GM12864 (cell line): ENCODE measurements around the gene TRAPPC2L.
"Not testable (repeated sequence)": the region's sequence is repeated elsewhere in the genome, so short reads cannot be mapped to it uniquely, and the experiment has no call there.

Experiments
- DNase-seq: peaks from one replicate; pipeline ENCODE4 v3.0.0-alpha.2; 2011; ENCODE audit warnings: low read depth
- H3K4me3 ChIP-seq: 2 replicates; pipeline ENCODE4 v1.5.1; 2011; ENCODE audit warnings: mild to moderate bottlenecking, low read depth, low read length, control low read depth
- TF ChIP-seq, protein P1 (sequence below): IDR thresholded peaks from 2 replicates; pipeline ENCODE4 v1.5.1; 2011; ENCODE audit warnings: low read depth, mild to moderate bottlenecking, moderate library complexity, low read length, control low read depth, inconsistent platforms; ENCODE audit errors: missing control alignments

TRAPPC2L gene

DNA sequence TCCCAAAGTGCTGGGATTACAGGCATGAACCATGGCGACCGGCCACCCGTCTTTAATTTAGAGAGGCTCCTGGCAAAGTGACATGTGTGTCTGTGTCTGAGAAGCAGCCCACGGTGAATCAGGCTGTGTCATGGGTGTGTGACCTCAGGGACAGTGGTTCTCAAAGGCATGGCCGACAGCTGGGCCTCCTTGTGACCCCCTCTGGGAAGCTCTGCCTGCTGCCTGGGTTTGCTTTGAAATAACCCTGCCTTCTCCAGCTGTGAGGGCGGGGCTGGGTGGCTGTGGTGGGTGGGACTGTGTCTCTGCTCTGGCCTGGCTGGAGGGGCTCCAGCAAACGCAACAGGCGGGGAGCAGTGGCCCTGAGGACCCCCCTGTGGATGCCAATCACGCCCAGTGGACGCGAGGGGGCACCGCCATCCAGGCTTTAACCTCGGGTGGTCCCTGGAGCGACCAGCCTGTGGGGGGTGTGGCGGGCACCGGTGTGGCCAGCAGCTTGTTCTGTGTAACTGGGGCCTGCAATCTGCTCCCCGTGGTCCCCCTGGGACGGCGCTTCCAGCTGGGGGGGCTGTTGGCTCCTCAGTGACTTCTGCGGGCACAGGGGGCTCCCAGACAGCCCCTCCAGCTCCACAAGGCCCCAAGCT lies 36.4 kb upstream of the TRAPPC2L start:
- no peak for DNase-seq
- H3K4me3 ChIP-seq = no peak overlapping the region
- TF ChIP-seq, protein P1, sequence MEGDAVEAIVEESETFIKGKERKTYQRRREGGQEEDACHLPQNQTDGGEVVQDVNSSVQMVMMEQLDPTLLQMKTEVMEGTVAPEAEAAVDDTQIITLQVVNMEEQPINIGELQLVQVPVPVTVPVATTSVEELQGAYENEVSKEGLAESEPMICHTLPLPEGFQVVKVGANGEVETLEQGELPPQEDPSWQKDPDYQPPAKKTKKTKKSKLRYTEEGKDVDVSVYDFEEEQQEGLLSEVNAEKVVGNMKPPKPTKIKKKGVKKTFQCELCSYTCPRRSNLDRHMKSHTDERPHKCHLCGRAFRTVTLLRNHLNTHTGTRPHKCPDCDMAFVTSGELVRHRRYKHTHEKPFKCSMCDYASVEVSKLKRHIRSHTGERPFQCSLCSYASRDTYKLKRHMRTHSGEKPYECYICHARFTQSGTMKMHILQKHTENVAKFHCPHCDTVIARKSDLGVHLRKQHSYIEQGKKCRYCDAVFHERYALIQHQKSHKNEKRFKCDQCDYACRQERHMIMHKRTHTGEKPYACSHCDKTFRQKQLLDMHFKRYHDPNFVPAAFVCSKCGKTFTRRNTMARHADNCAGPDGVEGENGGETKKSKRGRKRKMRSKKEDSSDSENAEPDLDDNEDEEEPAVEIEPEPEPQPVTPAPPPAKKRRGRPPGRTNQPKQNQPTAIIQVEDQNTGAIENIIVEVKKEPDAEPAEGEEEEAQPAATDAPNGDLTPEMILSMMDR = no peak

DNA sequence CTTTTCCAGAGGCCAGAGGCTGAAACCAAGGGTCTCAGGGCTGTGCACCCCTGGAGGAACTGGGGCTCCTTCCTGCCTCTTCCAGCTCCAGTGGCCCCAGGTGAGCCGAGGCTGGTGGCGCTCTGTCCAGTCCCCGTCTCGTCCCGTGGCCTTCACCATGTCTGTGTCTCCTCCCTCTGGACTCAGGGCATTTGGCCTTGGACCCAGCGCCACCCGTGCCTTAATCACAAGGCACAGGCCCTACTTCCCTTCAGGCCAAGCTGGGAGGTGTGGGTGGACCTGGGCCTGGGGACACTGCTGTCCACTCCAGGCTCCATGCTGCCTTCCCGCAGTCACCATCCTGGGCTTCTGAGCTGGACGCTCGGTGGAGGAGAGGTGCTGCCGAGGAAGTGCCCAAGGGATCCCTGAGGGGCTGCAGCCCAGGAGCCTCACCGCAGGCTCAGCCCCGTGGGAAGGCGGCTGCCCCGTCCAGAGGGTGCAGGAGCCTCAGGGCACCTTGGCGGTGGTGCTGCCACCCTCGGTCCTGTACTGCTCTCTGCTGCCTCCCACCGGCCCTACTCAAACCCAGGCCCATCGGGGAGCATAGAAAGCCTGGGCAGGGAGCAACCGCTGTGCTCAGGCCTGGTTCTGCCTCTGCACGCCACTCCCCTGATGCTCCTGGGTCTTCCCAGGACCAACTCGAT lies 35.6 kb upstream of the TRAPPC2L start:
- no peak overlapping the region for H3K4me3 ChIP-seq
- TF ChIP-seq, protein P1 = no peak
- no peak for DNase-seq

DNA sequence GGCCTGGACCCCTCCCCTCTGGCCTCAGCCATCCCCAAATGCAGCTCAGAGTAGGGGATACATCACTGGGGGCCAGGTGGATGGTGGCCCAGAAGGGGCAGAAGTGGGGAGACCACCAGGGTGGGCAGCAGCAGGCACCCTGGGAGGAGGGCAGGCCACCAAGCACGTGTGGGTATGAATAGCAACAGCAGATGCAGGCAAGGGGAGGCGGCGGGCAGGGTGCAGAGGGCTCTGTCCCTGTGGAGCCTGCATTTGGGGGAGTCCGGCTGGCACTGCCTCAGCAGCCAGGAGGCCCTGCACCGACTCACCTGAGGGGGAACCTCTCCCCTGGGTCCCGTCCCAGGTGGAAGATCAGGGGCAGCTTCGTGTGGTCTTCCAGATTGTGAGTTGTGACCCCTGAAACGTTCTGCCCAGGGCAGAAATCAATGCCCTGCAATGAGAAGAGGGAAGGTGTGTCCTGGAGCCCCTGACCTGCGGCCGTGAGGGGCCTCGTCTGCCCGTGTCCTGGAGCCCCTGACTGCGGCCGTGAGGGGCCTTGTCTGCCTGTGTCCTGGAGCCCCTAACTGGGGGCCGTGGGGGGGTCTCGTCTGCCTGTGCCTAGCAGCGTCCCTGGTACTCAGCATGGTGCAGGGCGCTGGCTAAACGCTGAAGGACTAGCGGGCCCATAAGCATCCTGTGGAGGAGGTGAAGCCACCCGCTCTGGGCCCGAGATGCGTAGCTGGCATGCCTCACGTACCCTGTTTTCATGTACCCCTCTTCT lies 34.5 kb upstream of the TRAPPC2L start:
- no peak for DNase-seq
- H3K4me3 ChIP-seq = no peak overlapping the region
- TF ChIP-seq, protein P1 = no peak

DNA sequence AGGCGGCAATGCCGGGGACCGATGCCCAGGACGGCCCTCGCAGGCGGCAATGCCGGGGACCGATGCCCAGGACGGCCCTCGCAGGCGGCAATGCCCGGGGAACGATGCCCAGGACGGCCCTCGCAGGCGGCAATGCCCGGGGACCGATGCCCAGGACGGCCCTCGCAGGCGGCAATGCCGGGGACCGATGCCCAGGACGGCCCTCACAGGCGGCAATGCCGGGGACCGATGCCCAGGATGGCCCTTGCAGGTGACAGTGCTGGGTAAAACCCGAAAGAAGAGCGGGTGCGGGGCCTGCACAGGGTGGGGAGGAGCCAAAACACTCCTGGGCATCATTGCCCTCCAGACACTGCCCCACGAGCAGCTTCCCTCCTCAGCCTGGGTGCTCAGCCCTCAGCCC lies 33.3 kb upstream of the TRAPPC2L start:
- not testable (repeated sequence) for H3K4me3 ChIP-seq, DNase-seq

DNA sequence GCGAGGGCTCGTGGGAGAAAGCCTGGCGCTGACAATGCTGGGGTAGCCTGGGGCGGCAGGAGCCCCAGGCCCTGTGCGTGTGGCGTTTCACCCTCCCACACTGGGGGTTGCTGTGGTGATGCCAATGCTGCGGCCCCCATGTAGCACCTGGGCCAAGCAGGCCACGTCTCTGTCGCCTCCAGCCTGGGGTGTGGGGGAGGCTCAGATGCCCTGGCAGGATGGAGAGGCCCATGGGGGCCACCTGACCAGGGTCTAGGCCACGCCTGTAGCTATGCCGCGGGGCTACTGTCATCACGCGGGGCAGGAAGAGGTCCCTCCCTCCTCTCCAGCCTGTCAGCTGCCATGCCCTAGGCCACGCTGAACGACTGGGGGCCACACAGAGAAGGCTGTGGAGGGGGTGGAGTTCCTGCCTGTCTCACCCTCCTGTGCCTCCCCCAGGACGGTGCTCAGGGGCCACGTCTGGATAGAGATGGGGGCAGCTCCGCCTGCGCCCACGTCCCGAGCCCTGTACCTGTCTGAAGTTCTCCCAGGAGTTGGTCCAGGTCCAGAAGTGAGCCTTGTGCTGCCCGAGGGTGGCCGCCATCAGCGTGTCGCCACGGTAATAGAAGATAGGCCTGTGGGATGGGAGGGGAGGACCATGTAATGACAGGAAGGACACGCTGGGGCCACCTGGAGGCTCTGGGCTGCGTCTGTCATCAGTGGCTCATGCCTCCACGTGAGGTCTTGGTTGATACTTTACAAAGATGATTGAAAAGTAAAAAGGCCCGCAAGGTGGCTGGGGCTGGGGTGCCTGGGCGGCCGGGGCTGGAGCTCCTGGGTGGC lies 32.5 kb upstream of the TRAPPC2L start:
- no peak for DNase-seq
- TF ChIP-seq, protein P1 = no peak
- H3K4me3 ChIP-seq = no peak overlapping the region

DNA sequence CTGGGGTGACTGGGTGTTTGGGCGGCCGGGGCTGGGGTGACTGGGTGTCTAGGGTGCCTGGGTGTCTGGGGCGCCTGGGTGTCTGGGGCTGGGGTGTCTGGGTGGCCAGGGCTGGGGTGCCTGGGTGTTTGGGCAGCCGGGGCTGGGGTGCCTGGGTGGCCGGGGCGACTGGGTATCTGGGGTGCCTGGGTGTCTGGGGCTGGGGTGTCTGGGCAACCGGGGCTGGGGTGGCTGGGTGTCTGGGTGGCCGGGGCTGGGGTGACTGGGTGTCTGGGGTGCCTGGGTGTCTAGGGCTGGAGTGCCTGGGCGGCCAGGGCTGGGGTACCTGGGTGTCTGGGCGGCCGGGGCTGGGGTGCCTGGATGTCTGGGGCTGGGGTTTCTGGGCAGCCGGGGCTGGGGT lies 31.8 kb upstream of the TRAPPC2L start:
- TF ChIP-seq, protein P1 = no peak

More for the DNA sequence above, 31.8 kb upstream of the TRAPPC2L start:
- DNase-seq = no peak
- no peak overlapping the region for H3K4me3 ChIP-seq
